Measurements from ENCODE around the gene SLC34A1. TPM values are rescaled to one million over a fixed set of nuclear protein-coding genes. Genes with fewer than 3 reads are reported as not detected.

SLC34A1 gene
- total and polyA plus RNA-seq, 8 donors = 0.10 TPM; not detected in 7

GRCh38 chr5:177369645-177370440 is 14.4 kb upstream of the SLC34A1 start:
- no peak for TF ChIP-seq POLR2A (IDR thresholded peaks at IDR 0.05)
- intact Hi-C loops (cut with DNase I; ENCODE audit: low total_unique reads) = loop anchor here (10.0 kb wide), 1 partner anchor 45 kb away; no protein-coding TSS in a partner anchor
- 55 to 73% (median 68%) methylated on average over 11 of the region's 11 CpGs for WGBS, 5 donors
- Histone ChIP-seq H3K9me3 (no peaks in the 10 kb centered on the region), H3K36me3 (peaks cover 0 to 9% (median 2%) of the 10 kb centered on the region in 4 donors), H3K4me3 (no peak overlapping the region), H3K27ac (peak overlapping the region; percentile 6 to 74 (median 51)), H3K27me3 (no peaks in the 10 kb centered on the region), H3K4me1 (peaks cover 50 to 78% (median 64%) of the 10 kb centered on the region in 4 donors)
- DNase-seq = no peak

GRCh38 chr5:177370488-177371119 is 13.6 kb upstream of the SLC34A1 start:
- H3K27me3 ChIP-seq = no peaks in the 10 kb centered on the region
- peaks cover 45 to 71% (median 60%) of the 10 kb centered on the region in 4 donors for H3K4me1 ChIP-seq
- peak overlapping the region; percentile 50 to 74 (median 68) for H3K27ac ChIP-seq
- intact Hi-C loops (cut with DNase I; ENCODE audit: low total_unique reads) = loop anchor here (10.0 kb wide), 1 partner anchor 46 kb away; no protein-coding TSS in a partner anchor
- peaks cover 0 to 9% (median 2%) of the 10 kb centered on the region in 4 donors for H3K36me3 ChIP-seq
- DNase-seq = peak; percentile 89 to 92
- TF ChIP-seq CTCF (IDR thresholded peaks at IDR 0.05) (peak in 4 of 7 experiments; percentile 35 to 58 (median 44)), POLR2A (IDR thresholded peaks at IDR 0.05) (no peak), POLR2AphosphoS5 (IDR thresholded peaks at IDR 0.05) (peak in 1 of 3 donors; percentile 64)
- 14 to 48% (median 17%) methylated on average over 11 to 42 of the region's 42 CpGs for WGBS, 5 donors
- no peaks in the 10 kb centered on the region for H3K9me3 ChIP-seq
- H3K4me3 ChIP-seq = peak overlapping the region; percentile 32 to 55 (median 44)

GRCh38 chr5:177371120-177372033 is 12.9 kb upstream of the SLC34A1 start:
- peaks cover 37 to 64% (median 52%) of the 10 kb centered on the region in 4 donors for H3K4me1 ChIP-seq
- peaks cover 0 to 9% (median 2%) of the 10 kb centered on the region in 4 donors for H3K36me3 ChIP-seq
- no peaks in the 10 kb centered on the region for H3K27me3 ChIP-seq
- peak overlapping the region; percentile 32 to 55 (median 44) for H3K4me3 ChIP-seq
- no peaks in the 10 kb centered on the region for H3K9me3 ChIP-seq
- WGBS, 5 donors = 49 to 72% (median 57%) methylated on average over 12 to 26 of the region's 26 CpGs
- no peak for DNase-seq
- intact Hi-C loops (cut with DNase I; ENCODE audit: low total_unique reads) = loop anchor here (10.0 kb wide), 1 partner anchor 47 kb away; no protein-coding TSS in a partner anchor
- no peak for TF ChIP-seq POLR2AphosphoS5 (IDR thresholded peaks at IDR 0.05)
- no peak for TF ChIP-seq CTCF (IDR thresholded peaks at IDR 0.05)
- TF ChIP-seq EP300 (IDR thresholded peaks at IDR 0.05) = no peak
- TF ChIP-seq POLR2A (IDR thresholded peaks at IDR 0.05) = no peak
- H3K27ac ChIP-seq = peak overlapping the region; percentile 50 to 74 (median 68)

GRCh38 chr5:177372034-177372896 is 12.0 kb upstream of the SLC34A1 start:
- Histone ChIP-seq H3K27ac (peak overlapping the region in 3 of 5 donors; percentile 46 to 74 (median 51)), H3K4me3 (peak overlapping the region in 1 of 4 donors; percentile 40), H3K36me3 (peaks cover 0 to 9% (median 2%) of the 10 kb centered on the region in 4 donors), H3K4me1 (peaks cover 30 to 55% (median 45%) of the 10 kb centered on the region in 4 donors), H3K9me3 (no peaks in the 10 kb centered on the region), H3K27me3 (no peaks in the 10 kb centered on the region)
- TF ChIP-seq POLR2A (IDR thresholded peaks at IDR 0.05) = no peak
- TF ChIP-seq POLR2AphosphoS5 (IDR thresholded peaks at IDR 0.05) = no peak
- no peak for TF ChIP-seq CTCF (IDR thresholded peaks at IDR 0.05)
- DNase-seq = no peak
- intact Hi-C loops (cut with DNase I; ENCODE audit: low total_unique reads) = loop anchor here (10.0 kb wide), 1 partner anchor 47 kb away; no protein-coding TSS in a partner anchor
- WGBS, 5 donors = 86 to 91% (median 89%) methylated on average over 6 to 12 of the region's 12 CpGs

All from stomach (tissue), 9 donors.